Right lobe of liver (tissue), 6 donors: ENCODE measurements around the gene DDR2. TPM values are rescaled to one million over a fixed set of nuclear protein-coding genes. Genes with fewer than 3 reads are reported as not detected.
"Not testable (repeated sequence)": the region's sequence is repeated elsewhere in the genome, so short reads cannot be mapped to it uniquely, and the experiment has no call there.

Experiments
- ATAC-seq, 4 donors: fragments of 200-7000 bp; cut with Tn5 transposase; one replicate each; pipeline ENCODE4 v1.9.1; 2020; ENCODE audit warnings: mild to moderate bottlenecking in 4 of 4, moderate library complexity in 4 of 4
- DNase-seq, 3 donors: peaks; one replicate each; pipeline ENCODE4 v3.0.0-alpha.2; 2020
- H3K27ac ChIP-seq, 3 donors: fragments of 200-600 bp; one replicate each; pipeline ENCODE4 v1.8.0; 2022
- H3K27me3 ChIP-seq, 2 donors: fragments of 200-600 bp; one replicate each; pipeline ENCODE4 v1.8.0; 2022
- H3K36me3 ChIP-seq, 4 donors: fragments of 200-600 bp; sonication (generic) in 1 of 4; one replicate each; pipeline versions ENCODE4 v1.5.1 to v1.8.0; 2017 to 2022; ENCODE audit warnings: control low read depth in 1 of 4
- H3K4me1 ChIP-seq, 4 donors: fragments of 200-600 bp; sonication (generic) in 1 of 4; one replicate each; pipeline versions ENCODE4 v1.5.1 to v1.8.0; 2017 to 2022; ENCODE audit warnings: control low read depth in 1 of 4
- H3K4me3 ChIP-seq, 3 donors: fragments of 200-600 bp; one replicate each; pipeline ENCODE4 v1.8.0; 2022
- H3K9me3 ChIP-seq, 4 donors: fragments of 200-600 bp; sonication (generic) in 1 of 4; one replicate each; pipeline versions ENCODE4 v1.5.1 to v1.8.0; 2017 to 2022; ENCODE audit warnings: control low read depth in 1 of 4
- POLR2A ChIP-seq: fragments of 450-650 bp; IDR thresholded peaks from one replicate; pipeline ENCODE4 v1.6.1; 2017; ENCODE audit warnings: antibody characterized with exemption, mild to moderate bottlenecking
- WGBS: methylation state at CpG from one replicate; pipeline ENCODE4 v1.1.6; 2018; ENCODE audit warnings: low coverage, low lambda C conversion rate; ENCODE audit not compliant: insufficient coverage; ENCODE audit errors: missing lambda C conversion rate; 5-methylcytosine and 5-hydroxymethylcytosine counted together
- intact Hi-C, 2 donors: fragments of 100-400 bp; cut with DNase I; formaldehyde crosslinking; loops; one replicate each; pipeline versions ENCODE4 v1.11.2 to v1.14.1; 2022
- long read RNA-seq: library from polyadenylated mRNA; unstranded; transcript quantifications from one replicate; pipeline ENCODE4 v2.0.0, GENCODE V29; 2019
- total RNA-seq, 6 experiments: library from RNA; depleted of rRNA in 2 of 6; stranded (reverse); fragments of >200 nt in 2 of 6; fragmentation: NEBNext Ultra II Directional in 3 of 6; extraction: Animal tissue kit (Norgen Biotek cat#: 25700) in 3 of 6; gene quantifications; one replicate each; pipeline versions ENCODE4 v1.1.0 to v1.2.4, GENCODE V29; 2016 to 2023
- TF ChIP-seq, protein P1 (sequence below), 4 donors: fragments of 200-600 bp in 3 of 4; fragments of 450-650 bp in 1 of 4; IDR thresholded peaks; one replicate each; pipeline versions ENCODE4 v1.5.1 to v1.8.0; 2016 to 2022; ENCODE audit warnings: antibody characterized with exemption in 4 of 4, mild to moderate bottlenecking in 2 of 4
- donor health status: DM: no; HTN: yes; CAD: no.
- donor health status: DM: no; HTN: no; CAD: no.
- donor health status: DM: no; HTN: no; CAD: no.
- donor health status: DM: no; HTN: yes; CAD: no.
- donor health status: DM: no; HTN: yes; CAD: no.

Gene DDR2
- 1 to 10 TPM; 2.7 to 4.7 (median 3.1) TPM for total RNA-seq
- long read RNA-seq, result 0 reads

DNA sequence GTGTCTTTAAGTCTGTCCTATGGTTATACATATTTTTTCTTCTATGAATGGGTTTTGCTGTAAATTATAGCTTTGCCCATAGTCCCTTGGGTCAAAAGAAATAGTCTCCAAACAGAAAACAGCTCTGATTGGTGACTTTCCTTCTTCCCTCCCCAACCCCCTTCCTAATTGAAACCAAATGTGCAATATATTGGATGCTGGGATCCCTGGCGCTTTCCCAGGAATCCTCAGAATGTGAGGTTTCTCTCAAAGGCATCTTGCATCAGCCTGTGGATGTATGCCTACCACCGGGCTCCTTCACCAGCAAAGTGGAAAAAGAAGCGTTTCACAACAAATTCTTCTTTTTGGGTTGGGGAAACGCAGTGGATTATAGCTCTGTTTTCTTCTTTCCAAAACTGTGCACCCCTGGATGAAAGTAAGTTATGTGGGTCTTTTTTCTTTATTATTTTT is at the start of gene DDR2:
Gene DDR2, plus strand, starts transcription at position 248 of the 450 bp plus-strand sequence. CDS start 86,600 bp downstream, outside the sequence.
- no peaks in the 10 kb centered on the region for H3K27me3 ChIP-seq
- intact Hi-C loops, result no loop called here
- 60% methylated on average over 4 of the region's 4 CpGs for WGBS
- H3K9me3 ChIP-seq, result no peaks in the 10 kb centered on the region
- H3K27ac ChIP-seq, result peak within 1 kb of the TSS; percentile 32 to 61 (median 57)
- H3K4me1 ChIP-seq, result no peaks in the 10 kb centered on the region
- ATAC-seq, result peak; percentile 14 to 38 (median 26)
- TF ChIP-seq, protein P1, sequence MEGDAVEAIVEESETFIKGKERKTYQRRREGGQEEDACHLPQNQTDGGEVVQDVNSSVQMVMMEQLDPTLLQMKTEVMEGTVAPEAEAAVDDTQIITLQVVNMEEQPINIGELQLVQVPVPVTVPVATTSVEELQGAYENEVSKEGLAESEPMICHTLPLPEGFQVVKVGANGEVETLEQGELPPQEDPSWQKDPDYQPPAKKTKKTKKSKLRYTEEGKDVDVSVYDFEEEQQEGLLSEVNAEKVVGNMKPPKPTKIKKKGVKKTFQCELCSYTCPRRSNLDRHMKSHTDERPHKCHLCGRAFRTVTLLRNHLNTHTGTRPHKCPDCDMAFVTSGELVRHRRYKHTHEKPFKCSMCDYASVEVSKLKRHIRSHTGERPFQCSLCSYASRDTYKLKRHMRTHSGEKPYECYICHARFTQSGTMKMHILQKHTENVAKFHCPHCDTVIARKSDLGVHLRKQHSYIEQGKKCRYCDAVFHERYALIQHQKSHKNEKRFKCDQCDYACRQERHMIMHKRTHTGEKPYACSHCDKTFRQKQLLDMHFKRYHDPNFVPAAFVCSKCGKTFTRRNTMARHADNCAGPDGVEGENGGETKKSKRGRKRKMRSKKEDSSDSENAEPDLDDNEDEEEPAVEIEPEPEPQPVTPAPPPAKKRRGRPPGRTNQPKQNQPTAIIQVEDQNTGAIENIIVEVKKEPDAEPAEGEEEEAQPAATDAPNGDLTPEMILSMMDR (IDR thresholded peaks at IDR 0.05), result no peak
- TF ChIP-seq POLR2A, result no peak
- H3K36me3 ChIP-seq, result no peaks in the 10 kb centered on the region
- H3K4me3 ChIP-seq, result peak within 1 kb of the TSS; percentile 9 to 34 (median 15)
- DNase-seq, result no peak

DNA sequence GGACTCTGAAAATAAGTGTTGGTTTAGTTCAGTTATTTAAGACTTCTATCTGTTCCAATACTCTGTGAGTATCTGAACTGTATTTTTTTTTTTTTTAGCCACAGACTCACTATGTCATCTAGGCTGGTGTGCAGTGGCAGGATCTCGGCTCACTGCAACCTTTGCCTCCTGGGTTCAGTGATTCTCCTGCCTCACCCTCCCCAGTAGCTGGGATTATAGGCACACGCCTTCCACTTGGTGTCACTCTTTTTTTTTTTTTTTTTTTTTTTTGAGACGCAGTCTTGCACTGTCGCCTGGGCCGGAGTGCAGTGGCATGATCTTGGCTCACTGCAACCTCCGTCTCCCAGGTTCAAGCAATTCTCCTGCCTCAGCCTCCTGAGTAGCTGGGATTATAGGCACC is 49.4 kb upstream of the DDR2 start:
- H3K27ac ChIP-seq, result peak overlapping the region in 1 of 3 donors; percentile 12
- peaks cover 5 to 52% (median 11%) of the 10 kb centered on the region in 4 donors for H3K36me3 ChIP-seq
- H3K4me3 ChIP-seq, DNase-seq, H3K27me3 ChIP-seq, H3K9me3 ChIP-seq, intact Hi-C loops, H3K4me1 ChIP-seq: not testable (repeated sequence)
- 64% methylated on average over 1 of the region's 6 CpGs for WGBS
- peak; percentile 39 to 59 (median 41) for ATAC-seq

DNA sequence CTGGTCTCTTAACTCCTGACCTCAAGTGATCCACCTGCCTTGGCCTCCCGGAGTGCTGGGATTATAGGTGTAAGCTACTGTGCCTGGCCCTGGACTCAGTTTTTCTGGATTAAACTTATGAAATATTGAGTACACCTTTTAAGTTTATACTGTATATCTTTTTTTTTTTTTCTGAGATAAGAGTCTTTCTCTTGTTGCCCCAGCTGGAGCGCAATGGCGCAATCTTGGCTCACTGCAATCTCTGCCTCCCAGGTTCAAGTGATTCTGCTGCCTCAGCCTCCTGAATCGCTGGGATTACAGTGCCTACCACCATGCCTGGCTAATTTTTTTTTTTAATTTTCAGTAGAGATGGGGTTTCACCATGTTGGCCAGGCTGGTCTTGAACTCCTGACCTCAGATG is 47.2 kb upstream of the DDR2 start:
- ATAC-seq (peak in 2 of 4 donors; percentile 46 to 54), DNase-seq (peak in 1 of 3 donors; percentile 47)
- H3K4me1 ChIP-seq, H3K4me3 ChIP-seq, intact Hi-C loops, H3K27me3 ChIP-seq, H3K9me3 ChIP-seq, H3K27ac ChIP-seq: not testable (repeated sequence)
- peaks cover 0 to 52% (median 11%) of the 10 kb centered on the region in 4 donors for H3K36me3 ChIP-seq
- WGBS, result 44% methylated on average over 4 of the region's 4 CpGs

- ATAC-seq (no peak), DNase-seq (no peak)
- WGBS, result 53% methylated on average over 6 of the region's 6 CpGs
- no peaks in the 10 kb centered on the region for H3K4me1 ChIP-seq
- H3K27ac ChIP-seq, result no peak overlapping the region
- no peaks in the 10 kb centered on the region for H3K27me3 ChIP-seq
- TF ChIP-seq POLR2A, result no peak
- TF ChIP-seq, protein P1 (IDR thresholded peaks at IDR 0.05), result no peak
- H3K4me3 ChIP-seq, result no peak overlapping the region
- intact Hi-C loops, result no loop called here
- H3K36me3 ChIP-seq, result peaks cover 0 to 49% (median 3%) of the 10 kb centered on the region in 4 donors
- no peaks in the 10 kb centered on the region for H3K9me3 ChIP-seq
Observed at GRCh38 chr1:162587347-162587746, 44.9 kb upstream of the DDR2 start.

- H3K36me3 ChIP-seq, result peaks cover 0 to 52% (median 6%) of the 10 kb centered on the region in 4 donors
- ATAC-seq, result no peak
- DNase-seq, result no peak
- no peak for TF ChIP-seq POLR2A
- TF ChIP-seq, protein P1 (IDR thresholded peaks at IDR 0.05), result no peak
- H3K4me1 ChIP-seq, result no peaks in the 10 kb centered on the region
- H3K27me3 ChIP-seq, result no peaks in the 10 kb centered on the region
- no peak overlapping the region for H3K4me3 ChIP-seq
- no peak overlapping the region for H3K27ac ChIP-seq
- no peaks in the 10 kb centered on the region for H3K9me3 ChIP-seq
- 95% methylated on average over 5 of the region's 5 CpGs for WGBS
- intact Hi-C loops, result no loop called here
Observed at GRCh38 chr1:162587761-162588260, 44.5 kb upstream of the DDR2 start.
